Cardiac muscle cell (in vitro differentiated cells and primary cell): ENCODE measurements around the gene KLRC4. TPM values are rescaled to one million over a fixed set of nuclear protein-coding genes. Genes with fewer than 3 reads are reported as not detected.
"Not testable (repeated sequence)": the region's sequence is repeated elsewhere in the genome, so short reads cannot be mapped to it uniquely, and the experiment has no call there.

Experiments used
- DNase-seq, 2 donors: peaks; one replicate each; pipeline versions ENCODE4 v3.0.0 to v3.0.0-alpha.2; 2010 to 2017; ENCODE audit warnings: low read depth in 1 of 2, low spot score in 1 of 2
- H3K27ac ChIP-seq: fragments of 200-600 bp; sonication (generic); 2 replicates; pipeline ENCODE4 v1.5.1; 2016
- H3K27me3 ChIP-seq: fragments of 200-600 bp; sonication (generic); 2 replicates; pipeline ENCODE4 v1.6.0; 2016; ENCODE audit warnings: control low read depth
- H3K36me3 ChIP-seq: fragments of 200-600 bp; sonication (generic); 2 replicates; pipeline ENCODE4 v1.5.1; 2016; ENCODE audit warnings: control low read depth
- H3K4me1 ChIP-seq: fragments of 200-600 bp; sonication (generic); 2 replicates; pipeline ENCODE4 v1.8.1; 2017; ENCODE audit warnings: low read depth, mild to moderate bottlenecking, mixed run types
- H3K4me3 ChIP-seq: fragments of 200-600 bp; sonication (generic); 2 replicates; pipeline ENCODE4 v1.5.1; 2016; ENCODE audit warnings: mild to moderate bottlenecking
- H3K9me3 ChIP-seq: fragments of 200-600 bp; sonication (generic); 2 replicates; pipeline ENCODE4 v1.5.1; 2017; ENCODE audit warnings: low read depth, mild to moderate bottlenecking, control low read depth
- CTCF ChIP-seq: IDR thresholded peaks from 2 replicates; pipeline ENCODE4 v1.5.1; 2012; ENCODE audit warnings: low read depth, mild to moderate bottlenecking, low read length
- polyA plus RNA-seq: library from polyadenylated mRNA; unstranded; fragments of >200 nt; fragmentation: Nextera tagmentation; extraction: Ambion mirVana; gene quantifications from 2 replicates; pipeline ENCODE4 v1.2.1, GENCODE V29; 2016
- total RNA-seq: library from RNA; depleted of rRNA; stranded (reverse); fragments of >200 nt; gene quantifications from 2 replicates; pipeline ENCODE4 v1.2.3, GENCODE V29; 2016

KLRC4 gene
- total and polyA plus RNA-seq, 2 experiments from 2014 or later = not detected

GRCh38 chr12:10381928-10382628, 27.5 kb downstream of the KLRC4 start:
- Histone ChIP-seq H3K9me3 (no peaks in the 10 kb centered on the region), H3K4me3 (no peak overlapping the region), H3K27me3 (no peaks in the 10 kb centered on the region), H3K27ac (no peak overlapping the region), H3K36me3 (no peaks in the 10 kb centered on the region), H3K4me1 (no peaks in the 10 kb centered on the region)
- no peak for TF ChIP-seq CTCF
- no peak for DNase-seq

- H3K27ac ChIP-seq = not testable (repeated sequence)
These were observed 30.8 kb downstream of the KLRC4 start for GRCh38 chr12:10378737-10379136.

GRCh38 chr12:10374624-10375018, 34.9 kb downstream of the KLRC4 start:
- Histone ChIP-seq H3K9me3 (no peaks in the 10 kb centered on the region), H3K4me3 (no peak overlapping the region), H3K4me1 (no peaks in the 10 kb centered on the region), H3K27me3 (no peaks in the 10 kb centered on the region), H3K27ac (no peak overlapping the region), H3K36me3 (no peaks in the 10 kb centered on the region)
- TF ChIP-seq CTCF = no peak
- no peak for DNase-seq

More at GRCh38 chr12:10378737-10379136, 30.8 kb downstream of the KLRC4 start:
- not testable (repeated sequence) for H3K36me3 ChIP-seq, H3K4me3 ChIP-seq, DNase-seq, H3K9me3 ChIP-seq, H3K27me3 ChIP-seq, H3K4me1 ChIP-seq

- no peak for TF ChIP-seq CTCF
- Histone ChIP-seq H3K9me3 (no peaks in the 10 kb centered on the region), H3K27ac (no peak overlapping the region), H3K27me3 (no peaks in the 10 kb centered on the region), H3K4me3 (no peak overlapping the region), H3K36me3 (no peaks in the 10 kb centered on the region), H3K4me1 (peaks cover 3% of the 10 kb centered on the region)
- DNase-seq = no peak
These were observed 37.0 kb downstream of the KLRC4 start for GRCh38 chr12:10372559-10372958.

GRCh38 chr12:10371893-10372535, 37.5 kb downstream of the KLRC4 start:
- H3K4me3 ChIP-seq, DNase-seq, H3K9me3 ChIP-seq, H3K4me1 ChIP-seq, H3K27me3 ChIP-seq, H3K27ac ChIP-seq, H3K36me3 ChIP-seq: not testable (repeated sequence)

GRCh38 chr12:10369557-10370415, 39.8 kb downstream of the KLRC4 start:
- H3K27me3 ChIP-seq = no peaks in the 10 kb centered on the region
- DNase-seq = no peak
- H3K4me1 ChIP-seq = peaks cover 15% of the 10 kb centered on the region
- H3K27ac ChIP-seq = no peak overlapping the region
- TF ChIP-seq CTCF = no peak
- no peaks in the 10 kb centered on the region for H3K9me3 ChIP-seq
- no peaks in the 10 kb centered on the region for H3K36me3 ChIP-seq
- no peak overlapping the region for H3K4me3 ChIP-seq
